ENCODE data around the gene C12orf56.

Gene C12orf56, protein sequence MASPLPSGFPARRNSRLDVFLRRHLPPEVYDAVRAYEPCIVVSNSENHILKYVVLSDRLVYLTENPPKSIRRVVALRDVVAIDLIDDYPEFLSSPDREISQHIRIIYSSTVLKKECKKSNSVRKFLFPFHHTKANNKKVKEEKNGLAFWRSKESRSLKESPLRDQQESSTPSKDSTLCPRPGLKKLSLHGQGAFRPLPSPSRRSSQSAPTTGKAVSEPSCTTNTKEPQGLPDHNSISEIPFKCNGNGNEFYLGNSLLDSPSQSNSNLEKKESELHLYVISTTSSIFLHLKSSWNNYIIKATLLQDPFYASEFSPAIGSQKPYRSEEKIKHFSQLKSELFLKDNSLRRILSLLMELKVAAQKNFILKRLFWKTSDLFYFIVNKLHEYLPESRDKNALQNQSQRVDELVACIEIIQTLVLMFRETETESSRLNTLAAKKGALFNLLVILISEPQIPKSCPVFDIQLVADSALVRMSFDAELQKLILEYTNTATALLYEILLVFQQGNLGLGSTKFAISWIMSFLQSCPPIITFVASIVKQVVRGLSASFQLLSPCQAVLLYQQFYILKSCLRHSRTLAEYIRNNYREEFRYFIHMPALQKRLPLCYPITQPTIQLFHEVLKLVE

GRCh38 chr12:64390275-64390851 lies at the start of gene C12orf56:
Gene C12orf56 (minus strand): TSS chr12:64390758. CDS start chr12:64390565, 193 bp downstream.
- DNase-seq (ENCODE audit: low read depth): peak; percentile 27
- TF ChIP-seq, protein P1, sequence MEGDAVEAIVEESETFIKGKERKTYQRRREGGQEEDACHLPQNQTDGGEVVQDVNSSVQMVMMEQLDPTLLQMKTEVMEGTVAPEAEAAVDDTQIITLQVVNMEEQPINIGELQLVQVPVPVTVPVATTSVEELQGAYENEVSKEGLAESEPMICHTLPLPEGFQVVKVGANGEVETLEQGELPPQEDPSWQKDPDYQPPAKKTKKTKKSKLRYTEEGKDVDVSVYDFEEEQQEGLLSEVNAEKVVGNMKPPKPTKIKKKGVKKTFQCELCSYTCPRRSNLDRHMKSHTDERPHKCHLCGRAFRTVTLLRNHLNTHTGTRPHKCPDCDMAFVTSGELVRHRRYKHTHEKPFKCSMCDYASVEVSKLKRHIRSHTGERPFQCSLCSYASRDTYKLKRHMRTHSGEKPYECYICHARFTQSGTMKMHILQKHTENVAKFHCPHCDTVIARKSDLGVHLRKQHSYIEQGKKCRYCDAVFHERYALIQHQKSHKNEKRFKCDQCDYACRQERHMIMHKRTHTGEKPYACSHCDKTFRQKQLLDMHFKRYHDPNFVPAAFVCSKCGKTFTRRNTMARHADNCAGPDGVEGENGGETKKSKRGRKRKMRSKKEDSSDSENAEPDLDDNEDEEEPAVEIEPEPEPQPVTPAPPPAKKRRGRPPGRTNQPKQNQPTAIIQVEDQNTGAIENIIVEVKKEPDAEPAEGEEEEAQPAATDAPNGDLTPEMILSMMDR (IDR thresholded peaks at IDR 0.05; ENCODE audit: insufficient read depth, low read depth, low read length, missing control alignments): no peak
- H3K4me3 ChIP-seq (ENCODE audit: low read length): peak within 1 kb of the TSS; percentile 25

- DNase-seq (ENCODE audit: low read depth): no peak
- H3K4me3 ChIP-seq (ENCODE audit: low read length): no peak overlapping the region
- TF ChIP-seq, protein P1 (IDR thresholded peaks at IDR 0.05; ENCODE audit: insufficient read depth, low read depth, low read length, missing control alignments): no peak
Measured at GRCh38 chr12:64440100-64440499, 49.5 kb upstream of the C12orf56 start.

DNA sequence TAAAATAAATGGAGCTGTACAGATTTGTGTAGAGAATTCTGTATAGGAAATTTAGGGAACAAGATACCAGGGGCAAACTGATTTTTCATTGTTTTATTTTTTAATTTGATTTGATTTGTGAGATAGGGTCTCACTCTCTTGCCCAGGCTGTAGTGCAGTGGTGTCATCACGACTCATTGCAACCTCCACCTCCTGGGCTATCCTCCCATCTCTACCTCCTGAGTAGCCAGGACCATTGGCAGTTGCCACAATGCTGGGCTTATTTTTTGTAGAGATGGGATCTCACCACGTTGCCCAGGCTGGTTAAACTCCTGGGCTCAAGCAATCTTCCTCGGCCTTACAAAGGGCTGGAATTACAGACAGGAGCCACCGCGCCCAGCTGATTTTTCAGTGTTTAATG lies 43.4 kb upstream of the C12orf56 start:
- no peak overlapping the region for H3K4me3 ChIP-seq (ENCODE audit: low read length)
- DNase-seq (ENCODE audit: low read depth): no peak
- TF ChIP-seq, protein P1 (IDR thresholded peaks at IDR 0.05; ENCODE audit: insufficient read depth, low read depth, low read length, missing control alignments): no peak

DNA sequence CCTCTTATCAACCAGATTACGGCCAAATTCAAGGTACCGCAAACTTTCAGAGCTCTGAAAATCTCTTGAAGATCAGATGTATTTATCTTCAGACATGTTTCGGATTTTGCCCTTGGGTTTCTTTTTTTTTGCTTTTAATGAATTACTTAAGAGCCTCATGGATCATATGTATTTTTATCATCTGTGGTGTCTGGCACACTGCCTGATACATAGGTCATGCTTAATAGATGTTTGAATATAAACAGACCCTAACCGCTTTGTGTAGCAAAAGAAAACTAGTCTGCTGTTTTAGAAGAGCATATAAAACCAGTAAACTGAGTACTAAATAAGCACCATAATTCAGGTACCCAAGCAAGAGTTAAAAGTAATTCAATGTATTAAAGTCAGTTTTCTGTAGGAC lies 41.2 kb upstream of the C12orf56 start:
- DNase-seq (ENCODE audit: low read depth): no peak
- TF ChIP-seq, protein P1 (IDR thresholded peaks at IDR 0.05; ENCODE audit: insufficient read depth, low read depth, low read length, missing control alignments): no peak
- H3K4me3 ChIP-seq (ENCODE audit: low read length): no peak overlapping the region

GRCh38 chr12:64430886-64431285 lies 40.3 kb upstream of the C12orf56 start:
- no peak overlapping the region for H3K4me3 ChIP-seq (ENCODE audit: low read length)
- DNase-seq (ENCODE audit: low read depth): no peak
- TF ChIP-seq, protein P1 (IDR thresholded peaks at IDR 0.05; ENCODE audit: insufficient read depth, low read depth, low read length, missing control alignments): no peak

- TF ChIP-seq, protein P1 (IDR thresholded peaks at IDR 0.05; ENCODE audit: insufficient read depth, low read depth, low read length, missing control alignments): no peak
- H3K4me3 ChIP-seq (ENCODE audit: low read length): no peak overlapping the region
- no peak for DNase-seq (ENCODE audit: low read depth)
Measured at GRCh38 chr12:64428956-64429355, 38.4 kb upstream of the C12orf56 start.

Data from epithelial cell of esophagus (primary cell).